H1 (cell line): ENCODE results near the gene DIABLO. TPM values are rescaled to one million over a fixed set of nuclear protein-coding genes. Genes with fewer than 3 reads are reported as not detected.

Experiments used
- CTCF ChIA-PET: fragments of 300-600 bp; sonication (Branson Sonifier 250); formaldehyde crosslinking; loops from one replicate; lab custom pipeline; 2021; ENCODE audit not compliant: partially characterized antibody; lab: Charles Lee
- POLR2A ChIA-PET: fragments of 300-600 bp; sonication (Branson Sonifier 250); formaldehyde crosslinking; loops from one replicate; lab custom pipeline; 2021; ENCODE audit warnings: inconsistent platforms; ENCODE audit not compliant: partially characterized antibody; lab: Charles Lee
- DNase-seq, 2 experiments: peaks; one replicate each; pipeline versions ENCODE4 v3.0.0 to v3.0.0-alpha.2; 2010 to 2022; ENCODE audit warnings: low spot score in 2 of 2, low read depth in 1 of 2, mixed read lengths in 1 of 2
- FAIRE-seq: peaks from 2 replicates; lab custom pipeline; 2011; peaks lifted over from hg19 to GRCh38; lab: Jason Lieb, UNC
- H2AFZ ChIP-seq: 2 replicates; pipeline ENCODE4 v1.8.1; 2012; ENCODE audit warnings: low read length, inconsistent platforms
- H2AK5ac ChIP-seq: 2 replicates; pipeline ENCODE4 v1.6.1; 2013; ENCODE audit warnings: low read depth, low read length
- H2BK120ac ChIP-seq: replicated peaks from 2 replicates; pipeline ENCODE3; 2013; ENCODE audit warnings: low read depth, low read length, inconsistent platforms
- H2BK12ac ChIP-seq: 2 replicates; pipeline ENCODE4 v1.6.1; 2013; ENCODE audit warnings: low read depth, low read length
- H2BK15ac ChIP-seq: 2 replicates; pipeline ENCODE4 v1.6.1; 2013; ENCODE audit warnings: low read length
- H2BK20ac ChIP-seq: 2 replicates; pipeline ENCODE4 v1.6.1; 2013; ENCODE audit warnings: low read length
- H2BK5ac ChIP-seq: 2 replicates; pipeline ENCODE4 v1.6.1; 2013; ENCODE audit warnings: low read depth, low read length
- H3K14ac ChIP-seq: 2 replicates; pipeline ENCODE4 v1.6.1; 2013; ENCODE audit warnings: inconsistent platforms; ENCODE audit not compliant: insufficient read length
- H3K18ac ChIP-seq: 2 replicates; pipeline ENCODE4 v1.6.1; 2013; ENCODE audit warnings: low read length; ENCODE audit errors: extremely low read depth
- H3K23ac ChIP-seq: 2 replicates; pipeline ENCODE4 v1.6.1; 2013; ENCODE audit warnings: inconsistent platforms; ENCODE audit not compliant: insufficient read length
- H3K23me2 ChIP-seq: 2 replicates; pipeline ENCODE4 v1.6.1; 2013; ENCODE audit warnings: low read depth, low read length
- H3K27ac ChIP-seq: 2 replicates; pipeline ENCODE4 v1.6.1; 2011; ENCODE audit warnings: low read depth, low read length, inconsistent platforms
- H3K27me3 ChIP-seq, 4 experiments: replicated peaks in 1 of 4; 1 replicate in 1 of 4; 2 replicates in 3 of 4; pipeline versions ENCODE4 v1.6.1 to v1.8.1; 2011 to 2013; ENCODE audit warnings: low read length in 3 of 4, mild to moderate bottlenecking in 3 of 4, inconsistent platforms in 2 of 4, mixed read lengths in 2 of 4, moderate library complexity in 1 of 4; ENCODE audit not compliant: control insufficient read depth in 3 of 4, insufficient read depth in 3 of 4; ENCODE audit errors: extremely low read depth in 1 of 4
- H3K36me3 ChIP-seq, 4 experiments: 2 replicates each; pipeline versions ENCODE4 v1.6.1 to v1.8.1; 2011 to 2013; ENCODE audit warnings: mild to moderate bottlenecking in 4 of 4, low read length in 3 of 4, moderate library complexity in 2 of 4, control low read depth in 1 of 4, inconsistent platforms in 1 of 4; ENCODE audit not compliant: insufficient read depth in 4 of 4, control insufficient read depth in 2 of 4
- H3K4ac ChIP-seq: replicated peaks from 2 replicates; pipeline ENCODE3; 2013; ENCODE audit warnings: low read length, low read depth, mixed read lengths, inconsistent platforms; ENCODE audit not compliant: insufficient read length
- H3K4me1 ChIP-seq, 4 experiments: replicated peaks in 1 of 4; 1 replicate in 1 of 4; 2 replicates in 3 of 4; pipeline versions ENCODE4 v1.6.1 to v1.8.1; 2011 to 2013; ENCODE audit warnings: low read length in 3 of 4, inconsistent platforms in 2 of 4, mixed read lengths in 1 of 4; ENCODE audit not compliant: insufficient read depth in 4 of 4, control insufficient read depth in 3 of 4
- H3K4me2 ChIP-seq, 2 experiments: 2 replicates each; pipeline versions ENCODE4 v1.6.1 to v1.8.1; 2011 to 2013; ENCODE audit warnings: low read depth in 2 of 2, low read length in 2 of 2, control low read depth in 1 of 2, inconsistent platforms in 1 of 2, mild to moderate bottlenecking in 1 of 2; ENCODE audit not compliant: insufficient read depth in 1 of 2
- H3K4me3 ChIP-seq, 4 experiments: fragments of 200-600, 300-600 bp in 1 of 4; sonication (generic), shearing (Covaris generic), sonication (Bioruptor Twin) in 1 of 4; 2 replicates each; pipeline versions ENCODE4 v1.5.1 to v1.8.1; 2011 to 2016; ENCODE audit warnings: low read length in 4 of 4, low read depth in 3 of 4, control low read depth in 2 of 4, inconsistent platforms in 2 of 4, mild to moderate bottlenecking in 2 of 4, mixed read lengths in 1 of 4, moderate library complexity in 1 of 4; ENCODE audit not compliant: insufficient read depth in 2 of 4; ENCODE audit errors: extremely low read depth in 1 of 4
- H3K56ac ChIP-seq: replicated peaks from 2 replicates; pipeline ENCODE3; 2013; ENCODE audit warnings: low read depth, mild to moderate bottlenecking, mixed read lengths, low read length, inconsistent platforms; ENCODE audit not compliant: insufficient read length
- H3K79me1 ChIP-seq: 2 replicates; pipeline ENCODE4 v1.6.1; 2013; ENCODE audit warnings: low read depth, low read length, control low read depth
- H3K79me2 ChIP-seq, 2 experiments: 2 replicates each; pipeline versions ENCODE4 v1.6.1 to v1.8.1; 2012 to 2013; ENCODE audit warnings: low read length in 2 of 2, mild to moderate bottlenecking in 2 of 2, inconsistent platforms in 1 of 2; ENCODE audit not compliant: insufficient read depth in 2 of 2, control insufficient read depth in 1 of 2
- H3K9ac ChIP-seq, 4 experiments: replicated peaks in 1 of 4; 1 replicate in 1 of 4; 2 replicates in 3 of 4; pipeline versions ENCODE4 v1.6.1 to v1.8.1; 2011 to 2013; ENCODE audit warnings: low read depth in 3 of 4, low read length in 3 of 4, control low read depth in 2 of 4, mild to moderate bottlenecking in 2 of 4, moderate library complexity in 2 of 4, inconsistent platforms in 1 of 4; ENCODE audit errors: extremely low read depth in 1 of 4
- H3K9me3 ChIP-seq, 2 experiments: 2 replicates each; pipeline versions ENCODE4 v1.6.1 to v1.8.1; 2012 to 2013; ENCODE audit warnings: mild to moderate bottlenecking in 2 of 2, moderate library complexity in 2 of 2, control low read depth in 1 of 2, inconsistent platforms in 1 of 2, low read depth in 1 of 2, low read length in 1 of 2, mixed read lengths in 1 of 2; ENCODE audit not compliant: insufficient read depth in 2 of 2
- H4K20me1 ChIP-seq, 2 experiments: replicated peaks in 1 of 2; 2 replicates each; pipeline versions ENCODE3 to v1.8.1; 2011 to 2013; ENCODE audit warnings: inconsistent platforms in 2 of 2, low read length in 2 of 2, mild to moderate bottlenecking in 1 of 2; ENCODE audit not compliant: insufficient read depth in 2 of 2, control insufficient read depth in 1 of 2
- H4K5ac ChIP-seq: 2 replicates; pipeline ENCODE4 v1.6.1; 2013; ENCODE audit warnings: low read length, low read depth, mixed read lengths, inconsistent platforms; ENCODE audit not compliant: insufficient read length
- H4K8ac ChIP-seq: 2 replicates; pipeline ENCODE4 v1.8.0; 2013; ENCODE audit warnings: mild to moderate bottlenecking, moderate library complexity, low read length, inconsistent platforms; ENCODE audit not compliant: insufficient read depth; ENCODE audit errors: extremely low read depth
- H4K91ac ChIP-seq: replicated peaks from 2 replicates; pipeline ENCODE3; 2013; ENCODE audit warnings: low read length, mixed read lengths, inconsistent platforms; ENCODE audit not compliant: insufficient read length
- ASH2L ChIP-seq: fragments of 200-600, 300-600 bp; sonication (generic); IDR thresholded peaks from one replicate; pipeline ENCODE4 v1.7.1; 2017; ENCODE audit warnings: low read length
- CHD1 ChIP-seq: IDR thresholded peaks from 2 replicates; pipeline ENCODE4 v1.6.1; 2012; ENCODE audit warnings: low read depth, low read length, improper control_type of control experiment
- EP300 ChIP-seq, 2 experiments: IDR thresholded peaks; 1 replicate in 1 of 2; 2 replicates in 1 of 2; pipeline ENCODE4 v1.6.1; 2011 to 2012; ENCODE audit warnings: low read depth in 2 of 2, low read length in 2 of 2, mild to moderate bottlenecking in 2 of 2, borderline replicate concordance in 1 of 2, inconsistent platforms in 1 of 2, moderate library complexity in 1 of 2
- EZH2 ChIP-seq: fragments of 200-600 bp; sonication (generic); IDR thresholded peaks from 2 replicates; pipeline ENCODE4 v1.7.1; 2012; ENCODE audit warnings: low read depth, mild to moderate bottlenecking, moderate library complexity, low read length, inconsistent platforms; ENCODE audit not compliant: severe bottlenecking
- JUN ChIP-seq: IDR thresholded peaks from 2 replicates; pipeline ENCODE4 v1.6.1; 2011; ENCODE audit warnings: low read depth, mild to moderate bottlenecking, improper control_type of control experiment, low read length
- KDM5A ChIP-seq: fragments of 200-600 bp; IDR thresholded peaks from 2 replicates; pipeline ENCODE4 v1.7.1; 2012; ENCODE audit warnings: mild to moderate bottlenecking, low read length, inconsistent platforms, mixed read lengths
- NRF1 ChIP-seq: IDR thresholded peaks from 2 replicates; pipeline ENCODE4 v1.6.1; 2011; ENCODE audit warnings: mild to moderate bottlenecking, low read depth, low read length, improper control_type of control experiment
- POLR2A ChIP-seq, 2 experiments: IDR thresholded peaks; 1 replicate in 1 of 2; 2 replicates in 1 of 2; pipeline ENCODE4 v1.6.1; 2011; ENCODE audit warnings: low read depth in 2 of 2, low read length in 2 of 2, mild to moderate bottlenecking in 2 of 2; ENCODE audit errors: control extremely low read depth in 1 of 2
- POLR2AphosphoS5 ChIP-seq: IDR thresholded peaks from 2 replicates; pipeline ENCODE4 v1.6.1; 2011; ENCODE audit warnings: low read depth, low read length
- WGBS, 2 experiments: shearing (Covaris generic) in 1 of 2; methylation state at CpG; one replicate each; pipeline versions ENCODE4 v1.1.6 to v1.1.7; 2013 to 2015; ENCODE audit warnings: low lambda C conversion rate in 2 of 2, mixed read lengths in 2 of 2, inconsistent platforms in 1 of 2, low coverage in 1 of 2, missing lambda C conversion rate in 1 of 2; ENCODE audit not compliant: insufficient replicate concordance in 2 of 2, insufficient coverage in 1 of 2, insufficient read length in 1 of 2; ENCODE audit errors: extremely low coverage in 1 of 2, missing lambda C conversion rate in 1 of 2; 5-methylcytosine and 5-hydroxymethylcytosine counted together
- polyA plus RNA-seq, 7 experiments: library from polyadenylated mRNA; depleted of rRNA in 3 of 7; stranded (reverse) in 5 of 7; unstranded in 2 of 7; fragments of >200 nt in 5 of 7; fragments of 200-250 nt in 2 of 7; gene quantifications; 1 replicate in 5 of 7; 2 replicates in 1 of 7; 4 replicates in 1 of 7; pipeline versions ENCODE4 v1.2.1 to v1.2.3, GENCODE V29; 2011 to 2013; ENCODE audit warnings: missing spikeins in 2 of 7, mixed read lengths in 2 of 7
- total RNA-seq: library from RNA; stranded (reverse); fragmentation: NEBNext Ultra II Directional; extraction: Animal tissue kit (Norgen Biotek cat#: 25700); gene quantifications from 2 replicates; pipeline ENCODE4 v1.2.1, GENCODE V29; 2021
- TF ChIP-seq, protein P1 (sequence below): IDR thresholded peaks from 2 replicates; pipeline ENCODE4 v1.6.1; 2012; ENCODE audit warnings: inconsistent platforms
- TF ChIP-seq, protein P2 (sequence below): IDR thresholded peaks from 2 replicates; pipeline ENCODE4 v1.6.1; 2011; ENCODE audit warnings: low read length, improper control_type of control experiment

DIABLO gene
- total and polyA plus RNA-seq, 2 of the 8 experiments (the other 6 are each of a cell fraction or from before 2014, with no cell fraction given) = 65.2 to 68.3 TPM

- 85% methylated on average over 26 of the region's 27 CpGs; no CpG with 5 or more reads in 1 of the 2 experiments for WGBS, 2 experiments
- H4K5ac ChIP-seq = no peak overlapping the region
- no peak overlapping the region for H3K9ac ChIP-seq
- H2BK5ac ChIP-seq = no peak overlapping the region
- no peak overlapping the region for H3K4me3 ChIP-seq
- H3K79me2 ChIP-seq = no peaks in the 10 kb centered on the region
- peaks cover 0 to 10% (median 3%) of the 10 kb centered on the region in 4 experiments; a peak in 5 of 7 replicates for H3K4me1 ChIP-seq
- H3K27me3 ChIP-seq = peaks cover 9 to 44% (median 27%) of the 10 kb centered on the region in 4 experiments; a peak in 6 of 7 replicates
- DNase-seq (no peak), FAIRE-seq (no peak)
- ChIA-PET CTCF (interaction anchor here (1.1 to 4.1 kb wide), 3 partner anchors 10 to 68 kb away, joined by 6 to 21 read pairs (median 15); no protein-coding TSS in a partner anchor), POLR2A (interaction anchor here (0.6 to 17.6 kb wide), 5 partner anchors 9 to 68 kb away, joined by 3 to 230 read pairs (median 6); partner anchors contain the start of gene DIABLO)
- no peak overlapping the region for H3K14ac ChIP-seq
- H4K8ac ChIP-seq = no peak overlapping the region
- no peak overlapping the region for H4K91ac ChIP-seq
- no peaks in the 10 kb centered on the region for H3K9me3 ChIP-seq
- no peaks in the 10 kb centered on the region for H3K79me1 ChIP-seq
- no peak overlapping the region for H2BK12ac ChIP-seq
- H3K56ac ChIP-seq = no peak overlapping the region
- H2BK15ac ChIP-seq = no peak overlapping the region
- no peak overlapping the region for H3K18ac ChIP-seq
- no peak overlapping the region for H3K27ac ChIP-seq
- H3K36me3 ChIP-seq = peaks cover 10 to 42% (median 25%) of the 10 kb centered on the region in 4 experiments
- no peak overlapping the region for H2BK120ac ChIP-seq
- no peak overlapping the region for H3K23ac ChIP-seq
- no peak overlapping the region; a peak in 1 of 4 replicates for H3K4me2 ChIP-seq
- H2AFZ ChIP-seq = no peak overlapping the region
- no peak overlapping the region for H3K4ac ChIP-seq
- no peak overlapping the region for H2BK20ac ChIP-seq
- peaks cover 12 to 19% of the 10 kb centered on the region in 2 experiments for H4K20me1 ChIP-seq
- H3K23me2 ChIP-seq = peaks cover 9% of the 10 kb centered on the region; the same call in 1 of the 2 replicates
- H2AK5ac ChIP-seq = no peak overlapping the region
- TF ChIP-seq POLR2A (IDR thresholded peaks at IDR 0.05; ENCODE audit: control extremely low read depth in 1 of 2, low read depth in 2 of 2, low read length in 2 of 2) (no peak), KDM5A (no peak), EP300 (IDR thresholded peaks at IDR 0.05; ENCODE audit: borderline replicate concordance in 1 of 2, low read depth in 2 of 2, low read length in 2 of 2) (no peak), CHD1 (no peak), POLR2AphosphoS5 (peak; percentile 35; the same call in 1 of the 2 replicates), NRF1 (no peak), EZH2 (no peak), ASH2L (no peak), JUN (no peak)
- TF ChIP-seq, protein P1, sequence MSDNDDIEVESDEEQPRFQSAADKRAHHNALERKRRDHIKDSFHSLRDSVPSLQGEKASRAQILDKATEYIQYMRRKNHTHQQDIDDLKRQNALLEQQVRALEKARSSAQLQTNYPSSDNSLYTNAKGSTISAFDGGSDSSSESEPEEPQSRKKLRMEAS = peak; percentile 85
- TF ChIP-seq, protein P2, sequence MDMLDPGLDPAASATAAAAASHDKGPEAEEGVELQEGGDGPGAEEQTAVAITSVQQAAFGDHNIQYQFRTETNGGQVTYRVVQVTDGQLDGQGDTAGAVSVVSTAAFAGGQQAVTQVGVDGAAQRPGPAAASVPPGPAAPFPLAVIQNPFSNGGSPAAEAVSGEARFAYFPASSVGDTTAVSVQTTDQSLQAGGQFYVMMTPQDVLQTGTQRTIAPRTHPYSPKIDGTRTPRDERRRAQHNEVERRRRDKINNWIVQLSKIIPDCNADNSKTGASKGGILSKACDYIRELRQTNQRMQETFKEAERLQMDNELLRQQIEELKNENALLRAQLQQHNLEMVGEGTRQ = peak; percentile 34; the same call in 1 of the 2 replicates
Observed at GRCh38 chr12:122206111-122206881, 19.6 kb downstream of the DIABLO start.
